HepG2 (cell line): Measurements from ENCODE around the gene DNASE1. TPM values are rescaled to one million over a fixed set of nuclear protein-coding genes. Genes with fewer than 3 reads are reported as not detected.
A peak's percentile ranks its signal among the peaks of the same experiment; 100 is the strongest.

ENCODE experiments used
- AHDC1 ChIP-seq: sonication (generic); formaldehyde crosslinking; IDR thresholded peaks from 2 replicates; pipeline ENCODE4 v1.5.1; 2020; ENCODE audit warnings: mild to moderate bottlenecking, missing genetic modification reagents, borderline replicate concordance
- ARID5B ChIP-seq: IDR thresholded peaks from 2 replicates; pipeline ENCODE4 v1.4.0; 2020; ENCODE audit warnings: mild to moderate bottlenecking, missing genetic modification reagents
- ATF6 ChIP-seq: sonication (generic); formaldehyde crosslinking; conservative IDR thresholded peaks from 2 replicates; pipeline ENCODE4 v1.4.0; 2020; ENCODE audit warnings: missing genetic modification reagents
- FOXP1 ChIP-seq, 2 experiments: fragments of 450-650 bp in 1 of 2; IDR thresholded peaks; 2 replicates each; pipeline ENCODE4 v1.6.1; 2017 to 2018; ENCODE audit warnings: antibody characterized with exemption in 1 of 2
- HCFC1 ChIP-seq: fragments of 150-350 bp; IDR thresholded peaks from 2 replicates; pipeline ENCODE4 v1.6.1; 2014; ENCODE audit warnings: low read depth, low read length
- LRRFIP1 ChIP-seq: sonication (generic); formaldehyde crosslinking; conservative IDR thresholded peaks from 2 replicates; pipeline ENCODE4 v1.4.0; 2020; ENCODE audit warnings: missing genetic modification reagents
- MLXIP ChIP-seq: sonication (generic); formaldehyde crosslinking; IDR thresholded peaks from 2 replicates; pipeline ENCODE4 v1.9.0; 2021; ENCODE audit warnings: missing genetic modification reagents, borderline replicate concordance
- SRSF1 ChIP-seq: fragments of 200-400 bp; formaldehyde crosslinking; optimal IDR thresholded peaks from 2 replicates; pipeline ENCODE3; 2017; ENCODE audit warnings: mild to moderate bottlenecking, low read depth, low read length, moderate library complexity
- TOPORS ChIP-seq: sonication (generic); formaldehyde crosslinking; IDR thresholded peaks from 2 replicates; pipeline ENCODE4 v1.8.0; 2023; ENCODE audit warnings: mild to moderate bottlenecking, missing genetic modification reagents
- ZNF136 ChIP-seq: sonication (generic); formaldehyde crosslinking; IDR thresholded peaks from 2 replicates; pipeline ENCODE4 v1.8.1; 2022; ENCODE audit warnings: low read depth, mild to moderate bottlenecking, moderate library complexity, missing genetic modification reagents
- polyA plus RNA-seq, 8 experiments: library from polyadenylated mRNA; depleted of rRNA in 3 of 8; stranded (reverse) in 7 of 8; unstranded in 1 of 8; fragments of >200 nt; fragmentation: Illumina TruSeq in 4 of 8; extraction: Trizol in 4 of 8; gene quantifications; 2 replicates each; pipeline versions ENCODE4 v1.2.1 to v1.2.3, GENCODE V29; 2011 to 2016; ENCODE audit warnings: low read depth in 4 of 8, missing spikeins in 1 of 8, mixed read lengths in 1 of 8; ENCODE audit not compliant: insufficient read depth in 1 of 8
- total RNA-seq, 5 experiments: library from RNA; depleted of rRNA; stranded (reverse); fragments of >200 nt; fragmentation: Illumina TruSeq; extraction: Trizol; gene quantifications; 2 replicates each; pipeline ENCODE4 v1.2.3, GENCODE V29; 2016; ENCODE audit warnings: low read depth in 1 of 5

Gene DNASE1
- total and polyA plus RNA-seq, 2 of the 13 experiments (the other 11 are each of a cell fraction or from before 2014, with no cell fraction given), result 7.1 to 11.1 TPM

GRCh38 chr16:3609895-3610697 is 44.4 kb upstream of the DNASE1 start (continued):
- TF ChIP-seq MLXIP (CRISPR knock-in tag) (no peak), TOPORS (CRISPR knock-in tag) (no peak), AHDC1 (CRISPR knock-in tag) (no peak), ATF6 (no peak), HCFC1 (no peak), ZNF136 (no peak), SRSF1 (no peak), LRRFIP1 (CRISPR knock-in tag) (no peak), ARID5B (peak; percentile 56), FOXP1 (IDR thresholded peaks at IDR 0.05) (no peak), FOXP1 (CRISPR knock-in tag; IDR thresholded peaks at IDR 0.05) (peak; percentile 55)
